Vagina (tissue), 2 donors: ENCODE data around the gene ARFGAP3.
A peak's percentile ranks its signal among the peaks of the same experiment; 100 is the strongest.

Experiments used
- POLR2A ChIP-seq, 2 donors: fragments of 450-650 bp; IDR thresholded peaks; one replicate each; pipeline ENCODE4 v1.6.1; 2017; ENCODE audit warnings: antibody characterized with exemption in 2 of 2, mild to moderate bottlenecking in 2 of 2, moderate library complexity in 2 of 2
- TF ChIP-seq, protein P1 (sequence below), 3 experiments: fragments of 450-650 bp in 2 of 3; fragments of 200-600 bp in 1 of 3; sonication (generic) in 1 of 3; IDR thresholded peaks; one replicate each; pipeline ENCODE4 v1.5.1; 2017 to 2019; ENCODE audit warnings: antibody characterized with exemption in 3 of 3, mild to moderate bottlenecking in 2 of 3, moderate library complexity in 2 of 3

DNA sequence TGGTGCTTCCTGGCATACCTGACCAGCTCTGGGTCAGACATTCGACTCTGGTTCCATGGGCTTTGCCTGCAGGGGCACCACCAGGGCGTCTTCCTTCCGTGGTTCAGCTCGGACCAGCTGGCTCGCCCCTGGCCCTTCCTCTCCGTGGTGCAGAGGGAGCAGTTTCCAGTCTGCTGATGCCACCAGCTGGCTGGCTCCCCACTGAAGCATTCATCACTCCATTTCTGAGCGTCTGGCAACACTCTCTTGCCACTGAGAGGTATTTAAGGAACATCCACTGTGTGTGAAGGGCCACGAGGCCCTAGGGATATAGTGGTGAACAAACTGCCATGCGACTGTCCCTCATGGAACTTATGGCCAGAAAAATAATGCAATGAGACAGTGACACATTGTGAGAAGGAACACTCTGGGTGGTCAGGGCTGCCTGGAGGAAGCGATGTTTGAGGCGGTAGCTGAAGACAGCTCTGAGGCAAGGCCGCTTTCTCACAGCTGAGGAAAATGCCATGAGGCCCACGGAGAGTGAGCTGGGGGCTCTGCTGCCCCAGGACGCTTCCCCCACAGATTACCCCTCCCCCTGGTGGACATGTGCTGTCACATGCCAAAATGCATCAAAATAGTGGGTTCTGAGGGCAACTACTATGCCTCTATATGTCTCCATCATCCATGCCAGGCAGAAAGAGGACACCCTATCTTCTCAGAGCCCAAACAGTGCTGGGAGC lies 44.9 kb upstream of the ARFGAP3 start:
- TF ChIP-seq, protein P1, sequence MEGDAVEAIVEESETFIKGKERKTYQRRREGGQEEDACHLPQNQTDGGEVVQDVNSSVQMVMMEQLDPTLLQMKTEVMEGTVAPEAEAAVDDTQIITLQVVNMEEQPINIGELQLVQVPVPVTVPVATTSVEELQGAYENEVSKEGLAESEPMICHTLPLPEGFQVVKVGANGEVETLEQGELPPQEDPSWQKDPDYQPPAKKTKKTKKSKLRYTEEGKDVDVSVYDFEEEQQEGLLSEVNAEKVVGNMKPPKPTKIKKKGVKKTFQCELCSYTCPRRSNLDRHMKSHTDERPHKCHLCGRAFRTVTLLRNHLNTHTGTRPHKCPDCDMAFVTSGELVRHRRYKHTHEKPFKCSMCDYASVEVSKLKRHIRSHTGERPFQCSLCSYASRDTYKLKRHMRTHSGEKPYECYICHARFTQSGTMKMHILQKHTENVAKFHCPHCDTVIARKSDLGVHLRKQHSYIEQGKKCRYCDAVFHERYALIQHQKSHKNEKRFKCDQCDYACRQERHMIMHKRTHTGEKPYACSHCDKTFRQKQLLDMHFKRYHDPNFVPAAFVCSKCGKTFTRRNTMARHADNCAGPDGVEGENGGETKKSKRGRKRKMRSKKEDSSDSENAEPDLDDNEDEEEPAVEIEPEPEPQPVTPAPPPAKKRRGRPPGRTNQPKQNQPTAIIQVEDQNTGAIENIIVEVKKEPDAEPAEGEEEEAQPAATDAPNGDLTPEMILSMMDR (IDR thresholded peaks at IDR 0.05): peak in 1 of 3 experiments; percentile 11
- TF ChIP-seq POLR2A (IDR thresholded peaks at IDR 0.05): no peak
